ENCODE data around the gene ATP5ME. TPM values are rescaled to one million over a fixed set of nuclear protein-coding genes. Genes with fewer than 3 reads are reported as not detected.
A peak's percentile ranks its signal among the peaks of the same experiment; 100 is the strongest.

ATP5ME gene
- total and polyA plus RNA-seq, 11 donors: 210 to 2,413 (median 800) TPM

DNA sequence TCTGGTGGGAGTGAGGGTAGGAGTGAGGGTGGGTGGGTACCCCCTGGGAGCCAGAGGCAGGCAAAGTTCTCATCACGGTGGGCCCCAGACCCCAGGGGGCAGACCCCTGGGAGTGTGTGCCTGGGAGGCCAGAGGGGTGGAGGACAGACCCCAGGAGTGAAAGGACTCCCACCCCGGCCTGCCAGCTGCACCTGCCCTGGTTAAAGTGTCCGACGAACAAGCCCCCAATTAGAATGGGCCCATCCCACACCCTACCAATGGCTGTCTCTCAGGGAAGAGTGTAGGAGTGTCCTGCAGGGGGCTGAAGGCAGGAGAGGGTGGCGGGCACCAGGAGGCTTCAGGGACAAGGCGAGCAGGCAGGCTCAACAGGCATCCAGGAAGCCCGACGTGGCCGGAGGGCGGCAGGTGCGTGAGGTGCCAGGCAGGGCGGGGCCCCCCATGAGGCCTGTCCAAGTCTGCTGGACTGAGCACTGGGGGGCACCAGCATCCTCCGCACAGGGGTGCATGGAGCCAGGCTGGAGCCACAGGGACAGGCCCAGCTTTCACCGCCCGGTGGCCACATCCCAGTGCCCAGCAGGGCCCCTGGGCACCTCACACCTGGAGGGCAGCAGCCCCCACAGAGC is 40.0 kb downstream of the ATP5ME start:
- 55 to 78% (median 63%) methylated on average over 5 to 15 of the region's 15 CpGs for WGBS, 4 donors
- intact Hi-C loops (cut with DNase I): no loop called here
- Histone ChIP-seq H3K4me3 (no peak overlapping the region), H3K27me3 (peaks cover 0 to 21% (median 0%) of the 10 kb centered on the region in 9 donors), H3K27ac (no peak overlapping the region), H3K4me1 (no peaks in the 10 kb centered on the region), H3K36me3 (no peaks in the 10 kb centered on the region), H3K9me3 (peaks cover 0 to 11% (median 0%) of the 10 kb centered on the region in 12 donors)
- no peak for TF ChIP-seq POLR2A (IDR thresholded peaks at IDR 0.05)
- TF ChIP-seq, protein P1, sequence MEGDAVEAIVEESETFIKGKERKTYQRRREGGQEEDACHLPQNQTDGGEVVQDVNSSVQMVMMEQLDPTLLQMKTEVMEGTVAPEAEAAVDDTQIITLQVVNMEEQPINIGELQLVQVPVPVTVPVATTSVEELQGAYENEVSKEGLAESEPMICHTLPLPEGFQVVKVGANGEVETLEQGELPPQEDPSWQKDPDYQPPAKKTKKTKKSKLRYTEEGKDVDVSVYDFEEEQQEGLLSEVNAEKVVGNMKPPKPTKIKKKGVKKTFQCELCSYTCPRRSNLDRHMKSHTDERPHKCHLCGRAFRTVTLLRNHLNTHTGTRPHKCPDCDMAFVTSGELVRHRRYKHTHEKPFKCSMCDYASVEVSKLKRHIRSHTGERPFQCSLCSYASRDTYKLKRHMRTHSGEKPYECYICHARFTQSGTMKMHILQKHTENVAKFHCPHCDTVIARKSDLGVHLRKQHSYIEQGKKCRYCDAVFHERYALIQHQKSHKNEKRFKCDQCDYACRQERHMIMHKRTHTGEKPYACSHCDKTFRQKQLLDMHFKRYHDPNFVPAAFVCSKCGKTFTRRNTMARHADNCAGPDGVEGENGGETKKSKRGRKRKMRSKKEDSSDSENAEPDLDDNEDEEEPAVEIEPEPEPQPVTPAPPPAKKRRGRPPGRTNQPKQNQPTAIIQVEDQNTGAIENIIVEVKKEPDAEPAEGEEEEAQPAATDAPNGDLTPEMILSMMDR (IDR thresholded peaks at IDR 0.05): no peak
- peak in 2 of 5 donors; percentile 15 to 51 for DNase-seq
- ATAC-seq: no peak

DNA sequence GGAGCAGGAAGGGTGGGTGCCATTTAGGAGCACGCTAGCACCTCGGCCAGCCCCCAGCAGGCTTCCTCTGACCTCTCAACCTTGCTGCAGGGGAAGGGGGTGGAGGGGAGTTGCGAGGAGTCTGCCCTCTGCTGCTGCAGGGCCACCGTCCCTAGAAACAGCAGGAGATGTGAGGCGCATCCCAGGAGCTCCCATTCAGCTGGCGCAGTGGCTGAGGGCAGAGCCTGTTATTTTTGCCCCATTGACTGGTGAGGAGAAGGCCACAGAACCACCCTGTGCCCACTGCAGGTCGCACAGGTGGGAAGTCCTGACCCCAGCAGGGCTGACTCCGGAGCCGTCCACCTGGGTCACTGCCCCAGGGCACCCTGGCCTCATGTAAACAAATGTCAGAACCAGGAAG is 40.7 kb downstream of the ATP5ME start:
- ATAC-seq (no peak), DNase-seq (no peak)
- 56 to 70% (median 64%) methylated on average over 7 to 9 of the region's 9 CpGs for WGBS, 4 donors
- H3K4me3 ChIP-seq: no peak overlapping the region
- H3K36me3 ChIP-seq: no peaks in the 10 kb centered on the region
- H3K9me3 ChIP-seq: peaks cover 0 to 11% (median 0%) of the 10 kb centered on the region in 12 donors
- H3K4me1 ChIP-seq: no peaks in the 10 kb centered on the region
- TF ChIP-seq, protein P1 (IDR thresholded peaks at IDR 0.05): no peak
- no peak for TF ChIP-seq POLR2A (IDR thresholded peaks at IDR 0.05)
- intact Hi-C loops (cut with DNase I): no loop called here
- H3K27me3 ChIP-seq: peaks cover 0 to 17% (median 0%) of the 10 kb centered on the region in 9 donors
- no peak overlapping the region for H3K27ac ChIP-seq

DNA sequence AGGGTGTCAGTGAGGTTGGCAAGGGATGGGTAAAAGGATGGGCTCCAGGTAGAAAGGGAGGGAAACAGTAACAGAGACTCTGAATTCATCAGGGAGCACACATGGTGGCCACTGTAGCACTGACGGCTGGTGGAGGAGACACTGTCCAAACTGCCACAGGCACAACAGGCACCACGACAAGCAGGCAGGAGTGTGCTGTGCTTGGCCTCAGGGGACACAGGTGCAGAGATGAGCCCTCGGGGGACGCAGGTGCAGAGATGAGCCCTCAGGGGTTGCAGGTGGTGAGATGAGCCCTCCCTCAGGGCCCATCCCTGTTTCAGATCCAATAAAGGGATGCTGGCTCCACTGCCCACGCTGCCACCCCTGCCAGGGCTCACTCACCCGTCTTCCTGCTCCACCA is 41.1 kb downstream of the ATP5ME start:
- TF ChIP-seq, protein P1 (IDR thresholded peaks at IDR 0.05): no peak
- no peak for TF ChIP-seq POLR2A (IDR thresholded peaks at IDR 0.05)

DNA sequence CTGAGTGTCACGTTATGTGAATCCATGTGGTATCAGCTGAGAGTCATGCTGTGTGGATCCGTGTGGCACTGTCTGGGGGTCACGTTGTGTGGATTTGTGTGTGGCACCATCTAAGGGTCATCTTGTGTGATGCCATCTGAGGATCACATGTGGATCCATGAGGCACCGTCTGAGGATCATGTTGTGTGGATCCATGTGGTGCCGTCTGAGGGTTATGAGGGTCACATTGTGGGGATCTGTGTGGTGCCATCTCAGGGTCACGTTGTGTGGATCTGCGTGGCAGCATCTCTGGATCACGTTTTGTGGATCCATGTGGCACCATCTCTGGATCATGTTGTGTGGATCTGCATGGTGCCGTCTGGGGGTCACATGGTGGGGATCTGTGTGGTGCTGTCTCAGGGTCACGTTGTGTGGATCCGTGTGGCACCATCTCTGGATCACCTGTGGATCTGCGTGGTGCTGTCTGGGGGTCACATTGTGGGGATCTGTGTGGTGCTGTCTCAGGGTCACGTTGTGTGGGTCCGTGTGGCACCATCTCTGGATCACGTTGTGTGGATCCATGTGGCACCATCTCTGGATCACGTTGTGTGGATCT is 41.8 kb downstream of the ATP5ME start:
- Histone ChIP-seq H3K27ac (no peak overlapping the region), H3K9me3 (peaks cover 0 to 11% (median 0%) of the 10 kb centered on the region in 12 donors), H3K27me3 (peaks cover 0 to 17% (median 0%) of the 10 kb centered on the region in 9 donors), H3K4me1 (no peaks in the 10 kb centered on the region), H3K36me3 (no peaks in the 10 kb centered on the region), H3K4me3 (no peak overlapping the region)
- intact Hi-C loops (cut with DNase I): no loop called here
- 71 to 90% (median 87%) methylated on average over 7 to 16 of the region's 16 CpGs for WGBS, 4 donors
- ATAC-seq (no peak), DNase-seq (peak in 1 of 5 donors; percentile 10)
- TF ChIP-seq, protein P1 (IDR thresholded peaks at IDR 0.05): no peak

More for the DNA sequence above, 41.1 kb downstream of the ATP5ME start:
- DNase-seq (peak in 1 of 5 donors; percentile 5), ATAC-seq (no peak)
- WGBS, 4 donors: 86 to 93% (median 88%) methylated on average over 6 of the region's 6 CpGs
- Histone ChIP-seq H3K27ac (no peak overlapping the region), H3K9me3 (peaks cover 0 to 11% (median 0%) of the 10 kb centered on the region in 12 donors), H3K4me1 (no peaks in the 10 kb centered on the region), H3K27me3 (peaks cover 0 to 17% (median 0%) of the 10 kb centered on the region in 9 donors), H3K4me3 (no peak overlapping the region), H3K36me3 (no peaks in the 10 kb centered on the region)
- intact Hi-C loops (cut with DNase I): no loop called here

Data from heart left ventricle (tissue), 16 donors.